Mucosa of descending colon (tissue), 3 donors: ENCODE measurements around the gene PIGU. TPM values are rescaled to one million over a fixed set of nuclear protein-coding genes. Genes with fewer than 3 reads are reported as not detected.

ENCODE experiments used
- ATAC-seq: fragments of 200-7000 bp; cut with Tn5 transposase; one replicate; pipeline ENCODE4 v1.9.1; 2020; ENCODE audit warnings: mild to moderate bottlenecking, moderate library complexity
- DNase-seq, 3 donors: peaks; one replicate each; pipeline ENCODE4 v3.0.0-alpha.2; 2020
- H3K36me3 ChIP-seq: fragments of 200-600 bp; one replicate; pipeline ENCODE4 v1.8.0; 2021; ENCODE audit warnings: low read depth, mild to moderate bottlenecking
- H3K4me1 ChIP-seq: fragments of 200-600 bp; one replicate; pipeline ENCODE4 v1.8.0; 2021; ENCODE audit warnings: low read depth, mild to moderate bottlenecking
- H3K4me3 ChIP-seq: fragments of 200-600 bp; one replicate; pipeline ENCODE4 v1.8.0; 2021; ENCODE audit warnings: mild to moderate bottlenecking
- H3K9me3 ChIP-seq: fragments of 200-600 bp; one replicate; pipeline ENCODE4 v1.8.0; 2021; ENCODE audit warnings: mild to moderate bottlenecking
- intact Hi-C, 2 donors: fragments of 100-400 bp; cut with DNase I in 1 of 2; cut with micrococcal nuclease in 1 of 2; formaldehyde crosslinking; loops; one replicate each; pipeline versions ENCODE4 v1.11.0 to v1.11.1; 2022; cut with DNase I, micrococcal nuclease
- total RNA-seq, 3 donors: library from RNA; stranded (reverse); fragmentation: NEBNext Ultra II Directional in 2 of 3; extraction: Animal tissue kit (Norgen Biotek cat#: 25700) in 2 of 3; gene quantifications; one replicate each; pipeline versions ENCODE4 v1.2.1 to v1.2.4, GENCODE V29; 2021 to 2023
- TF ChIP-seq, protein P1 (sequence below): fragments of 200-600 bp; IDR thresholded peaks from one replicate; pipeline ENCODE4 v1.8.0; 2022; ENCODE audit warnings: antibody characterized with exemption, mild to moderate bottlenecking
- donor health status: DM: no; HTN: no; CAD: no; lungs with moderate emphysema.
- donor health status: DM: no; HTN: no; CAD: no.
- donor health status: DM: no; HTN: yes; CAD: no.

The PIGU gene
- total RNA-seq, 3 donors from 2014 or later = 14.4 to 26.3 (median 24.3) TPM

DNA sequence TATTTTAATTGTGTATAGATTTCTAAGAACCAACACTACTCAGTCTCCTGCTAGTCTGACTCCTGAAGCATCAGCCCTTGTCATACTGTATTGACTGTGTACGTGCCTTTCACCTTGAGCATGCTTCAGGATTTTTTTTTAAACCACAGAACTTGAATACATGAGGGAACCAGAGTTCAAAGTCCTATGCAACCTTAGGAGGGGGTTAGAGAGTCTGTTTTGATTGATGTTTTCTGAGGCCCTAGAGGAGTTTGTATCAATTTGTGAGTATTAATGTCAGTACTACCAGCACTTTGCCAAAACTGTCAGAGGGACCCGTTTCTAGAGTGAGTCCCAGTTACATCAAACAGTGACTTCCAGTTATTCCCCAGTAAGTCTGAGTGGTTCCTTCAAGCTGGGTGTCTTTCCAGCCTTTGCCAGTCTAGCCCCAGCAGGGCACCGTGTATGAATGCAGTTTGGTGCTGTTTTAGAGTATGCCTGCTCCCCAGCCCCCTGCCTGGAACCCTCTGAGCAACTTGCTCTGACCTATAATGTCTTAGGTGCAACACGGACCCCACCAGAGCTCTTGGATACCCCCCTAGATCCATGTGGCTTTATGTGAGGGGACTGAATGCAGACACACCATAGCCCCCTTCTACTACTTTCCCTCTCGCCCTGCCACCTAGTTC lies 35.8 kb upstream of the PIGU start:
- intact Hi-C loops = no loop called here
- no peak for DNase-seq
- peaks cover 8% of the 10 kb centered on the region for H3K4me1 ChIP-seq
- ATAC-seq = no peak
- TF ChIP-seq, protein P1, sequence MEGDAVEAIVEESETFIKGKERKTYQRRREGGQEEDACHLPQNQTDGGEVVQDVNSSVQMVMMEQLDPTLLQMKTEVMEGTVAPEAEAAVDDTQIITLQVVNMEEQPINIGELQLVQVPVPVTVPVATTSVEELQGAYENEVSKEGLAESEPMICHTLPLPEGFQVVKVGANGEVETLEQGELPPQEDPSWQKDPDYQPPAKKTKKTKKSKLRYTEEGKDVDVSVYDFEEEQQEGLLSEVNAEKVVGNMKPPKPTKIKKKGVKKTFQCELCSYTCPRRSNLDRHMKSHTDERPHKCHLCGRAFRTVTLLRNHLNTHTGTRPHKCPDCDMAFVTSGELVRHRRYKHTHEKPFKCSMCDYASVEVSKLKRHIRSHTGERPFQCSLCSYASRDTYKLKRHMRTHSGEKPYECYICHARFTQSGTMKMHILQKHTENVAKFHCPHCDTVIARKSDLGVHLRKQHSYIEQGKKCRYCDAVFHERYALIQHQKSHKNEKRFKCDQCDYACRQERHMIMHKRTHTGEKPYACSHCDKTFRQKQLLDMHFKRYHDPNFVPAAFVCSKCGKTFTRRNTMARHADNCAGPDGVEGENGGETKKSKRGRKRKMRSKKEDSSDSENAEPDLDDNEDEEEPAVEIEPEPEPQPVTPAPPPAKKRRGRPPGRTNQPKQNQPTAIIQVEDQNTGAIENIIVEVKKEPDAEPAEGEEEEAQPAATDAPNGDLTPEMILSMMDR = no peak
- H3K4me3 ChIP-seq = no peak overlapping the region
- no peaks in the 10 kb centered on the region for H3K36me3 ChIP-seq
- H3K9me3 ChIP-seq = no peaks in the 10 kb centered on the region

DNA sequence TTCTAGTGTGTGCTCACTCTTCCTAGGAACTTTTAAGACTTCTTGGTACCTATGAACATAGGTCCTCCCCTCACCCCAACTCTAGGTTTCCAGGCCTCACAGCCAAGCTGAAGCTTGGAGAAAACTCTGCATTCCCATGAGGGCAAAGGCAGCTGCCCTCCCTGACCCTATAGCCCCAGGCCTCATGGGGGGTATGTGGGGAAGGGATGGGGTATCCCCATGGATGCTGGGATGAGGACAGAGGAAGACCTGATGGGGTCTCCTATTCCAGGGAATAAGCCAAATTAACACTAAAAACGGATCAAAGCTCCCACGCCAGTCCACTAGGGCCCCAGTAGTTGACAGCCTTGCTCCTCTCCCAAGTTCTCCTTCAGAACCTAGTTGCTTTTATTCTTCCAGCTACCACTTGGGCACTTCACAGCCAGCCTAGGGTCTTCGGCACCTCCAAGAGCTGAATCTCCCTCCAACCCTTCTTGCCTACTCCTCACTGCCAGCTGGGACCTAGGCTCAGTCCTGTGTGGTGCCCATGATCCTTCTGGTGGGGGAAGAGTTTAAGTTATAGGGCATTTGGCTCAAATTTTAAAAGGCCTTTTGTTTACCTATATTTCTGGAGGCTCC lies 35.0 kb upstream of the PIGU start:
- no peaks in the 10 kb centered on the region for H3K36me3 ChIP-seq
- H3K4me1 ChIP-seq = peaks cover 10% of the 10 kb centered on the region
- TF ChIP-seq, protein P1 = no peak
- DNase-seq (no peak), ATAC-seq (no peak)
- H3K9me3 ChIP-seq = no peaks in the 10 kb centered on the region
- no peak overlapping the region for H3K4me3 ChIP-seq
- intact Hi-C loops = no loop called here

DNA sequence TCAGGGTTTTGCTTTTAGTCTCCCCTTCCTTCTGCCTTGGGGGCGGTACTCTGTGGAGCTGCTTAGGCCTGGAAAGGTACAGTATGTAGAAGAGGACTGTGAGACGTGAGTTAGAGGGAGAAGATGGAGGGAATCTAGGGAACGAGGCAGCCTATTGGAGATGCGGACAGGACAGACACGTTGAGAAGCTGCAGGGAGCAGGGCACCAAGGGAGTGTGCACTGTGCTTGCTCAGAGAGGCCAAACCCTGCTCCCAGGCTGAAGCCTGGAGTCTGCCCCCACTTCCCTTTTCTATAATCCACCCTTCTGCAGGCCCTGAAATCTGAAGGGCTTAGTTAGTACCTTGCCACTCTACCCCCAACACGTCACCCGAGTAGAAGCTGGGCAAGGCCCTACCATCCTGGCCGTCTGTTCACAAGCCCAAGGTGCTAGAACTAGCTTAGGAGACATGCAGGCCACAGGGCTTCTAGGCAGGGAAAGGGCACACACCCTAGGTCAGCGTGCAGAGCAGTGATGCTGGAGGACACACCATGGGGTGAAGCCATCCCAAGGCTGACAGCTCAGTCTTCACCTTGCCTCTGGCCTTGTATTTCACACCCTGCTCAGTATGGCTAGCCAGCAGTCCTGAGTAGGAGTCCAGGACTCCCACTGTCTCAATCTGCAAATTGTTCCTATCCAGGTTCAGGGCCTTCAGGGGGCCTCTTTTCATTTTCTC lies 34.1 kb upstream of the PIGU start:
- TF ChIP-seq, protein P1 = no peak
- DNase-seq (peak in 1 of 3 donors; percentile 26), ATAC-seq (no peak)
- Histone ChIP-seq H3K36me3 (no peaks in the 10 kb centered on the region), H3K4me1 (peaks cover 19% of the 10 kb centered on the region), H3K4me3 (no peak overlapping the region), H3K9me3 (no peaks in the 10 kb centered on the region)
- intact Hi-C loops = no loop called here

DNA sequence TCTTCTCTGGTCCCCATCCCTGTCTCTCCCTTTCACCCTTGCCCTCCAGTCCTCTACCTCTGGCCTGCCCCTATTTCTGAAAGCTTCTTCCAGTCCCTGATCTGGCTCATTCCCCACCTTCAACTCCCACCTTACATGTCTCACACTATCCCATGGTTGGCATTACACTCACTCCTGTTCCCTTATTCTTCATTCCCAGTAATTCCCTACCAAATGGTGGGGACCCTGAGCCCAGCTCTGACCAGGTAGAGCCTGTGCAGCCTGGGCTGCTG lies 33.6 kb upstream of the PIGU start:
- DNase-seq = no peak
- no peak overlapping the region for H3K4me3 ChIP-seq
- peaks cover 24% of the 10 kb centered on the region for H3K4me1 ChIP-seq
- H3K36me3 ChIP-seq = no peaks in the 10 kb centered on the region
- intact Hi-C loops = no loop called here
- ATAC-seq = no peak
- no peaks in the 10 kb centered on the region for H3K9me3 ChIP-seq
- TF ChIP-seq, protein P1 = no peak

DNA sequence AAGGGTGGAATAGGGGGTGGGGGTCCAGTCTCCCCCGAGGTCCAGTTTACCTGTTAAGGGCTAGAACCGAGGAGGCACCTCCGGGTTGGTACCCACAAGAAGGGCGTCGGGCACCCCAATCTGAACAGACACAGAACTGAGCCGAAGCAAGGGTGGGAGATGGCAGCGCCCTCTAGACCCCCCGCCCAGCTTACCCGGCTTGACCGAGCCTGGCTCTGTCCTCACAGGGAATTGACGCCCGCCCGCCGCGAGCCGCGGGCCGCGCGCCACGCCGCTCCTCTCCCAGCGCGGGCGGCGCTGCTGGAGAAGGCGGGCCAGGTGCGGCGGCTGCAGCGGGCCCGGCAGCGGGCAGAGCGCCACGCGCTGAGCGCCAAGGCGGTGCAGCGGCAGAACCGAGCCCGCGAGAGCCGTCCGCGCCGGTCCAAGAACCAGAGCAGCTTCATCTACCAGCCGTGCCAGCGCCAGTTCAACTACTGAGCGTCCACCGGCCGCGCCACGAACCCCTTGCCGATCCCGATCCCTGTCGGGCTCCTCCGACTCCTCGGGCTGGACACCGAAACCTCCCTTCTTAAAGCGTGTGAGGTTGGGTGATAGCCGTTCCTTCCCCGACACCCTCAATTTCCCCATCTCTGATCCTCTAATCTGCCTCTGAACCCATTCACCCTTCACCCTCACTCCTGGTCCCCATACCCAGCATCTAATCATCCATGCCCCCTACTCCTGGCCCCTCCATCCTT lies 33.1 kb upstream of the PIGU start:
- no peak overlapping the region for H3K4me3 ChIP-seq
- TF ChIP-seq, protein P1 = no peak
- H3K36me3 ChIP-seq = no peaks in the 10 kb centered on the region
- intact Hi-C loops = loop anchor here in 1 of 2 donors (5.0 kb wide), 1 partner anchor 133 kb away; no protein-coding TSS in a partner anchor
- DNase-seq (peak in 2 of 3 donors; percentile 57 to 78), ATAC-seq (peak; percentile 35)
- peaks cover 28% of the 10 kb centered on the region for H3K4me1 ChIP-seq
- H3K9me3 ChIP-seq = no peaks in the 10 kb centered on the region
